ENCODE results near the gene ACOX1. TPM values are rescaled to one million over a fixed set of nuclear protein-coding genes. Genes with fewer than 3 reads are reported as not detected.

The ACOX1 gene
- total and polyA plus RNA-seq, 2 of the 13 experiments (the other 11 are each of a cell fraction or from before 2014, with no cell fraction given) = 86.4 to 120 TPM

DNA sequence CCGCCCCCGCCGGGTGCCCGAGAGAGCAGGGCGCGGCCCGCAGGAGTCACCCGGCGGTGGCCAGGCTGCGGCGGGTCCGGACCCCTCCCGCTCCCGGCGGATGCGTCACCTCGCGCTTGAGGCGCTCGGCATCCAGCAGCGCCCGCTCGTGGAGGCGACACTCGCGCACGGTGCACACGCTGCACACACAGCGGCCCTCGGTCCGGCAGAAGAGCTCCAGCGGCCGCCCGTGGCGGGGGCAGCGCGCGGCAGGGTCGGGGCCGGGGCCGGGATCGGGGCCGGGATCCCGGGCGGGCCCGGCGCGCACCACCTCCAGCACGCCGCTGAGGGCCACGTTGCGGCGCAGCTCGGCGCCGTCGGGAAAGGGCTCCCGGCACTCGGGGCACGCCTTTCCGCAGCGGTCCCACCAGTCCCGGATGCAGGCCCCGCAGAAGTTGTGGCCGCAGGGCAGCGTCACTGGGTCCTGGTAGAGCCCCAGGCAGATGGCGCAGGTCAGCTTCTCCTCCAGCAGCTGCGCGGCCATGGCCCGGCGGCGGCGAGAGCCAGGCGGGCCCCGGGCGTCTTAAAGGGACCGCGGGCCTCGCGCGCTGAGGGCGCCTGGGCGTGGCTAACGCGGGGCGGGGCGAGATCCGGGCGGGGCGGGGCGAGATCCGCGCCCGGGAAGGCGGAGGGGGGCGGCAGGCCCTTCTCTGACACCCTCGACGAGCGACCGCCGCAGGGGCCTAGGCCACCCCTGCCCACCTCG is 82.4 kb downstream of the ACOX1 start, which contains the start of gene TRIM65 (continued):
- TF ChIP-seq SPEN (CRISPR knock-in tag; IDR thresholded peaks at IDR 0.05; ENCODE audit: low read depth) (peak; percentile 70), HOXA9 (CRISPR knock-in tag; IDR thresholded peaks at IDR 0.05; ENCODE audit: borderline replicate concordance) (peak; percentile 84; the same call in 1 of the 2 replicates), REXO4 (CRISPR knock-in tag; IDR thresholded peaks at IDR 0.05; ENCODE audit: borderline replicate concordance) (no peak), ESRRA (CRISPR knock-in tag; IDR thresholded peaks at IDR 0.05; ENCODE audit: low read depth) (0 out of 2 replicates have a peak, but pooled peaks have one; percentile 13), NFE2L1 (CRISPR knock-in tag; IDR thresholded peaks at IDR 0.05; ENCODE audit: borderline replicate concordance) (no peak), NFKBIZ (CRISPR knock-in tag; IDR thresholded peaks at IDR 0.05) (peak; percentile 78; the same call in 1 of the 2 replicates), SMC3 (IDR thresholded peaks at IDR 0.05; ENCODE audit: low read length) (no peak), SATB2 (CRISPR knock-in tag; IDR thresholded peaks at IDR 0.05) (no peak; the same call in 1 of the 2 replicates), SMYD3 (CRISPR knock-in tag; IDR thresholded peaks at IDR 0.05) (no peak), MTF1 (CRISPR knock-in tag; IDR thresholded peaks at IDR 0.05) (no peak), SP140L (CRISPR knock-in tag; IDR thresholded peaks at IDR 0.05; ENCODE audit: borderline replicate concordance) (no peak), ZNF232 (CRISPR knock-in tag; IDR thresholded peaks at IDR 0.05; ENCODE audit: borderline replicate concordance) (peak; percentile 68; the same call in 1 of the 2 replicates), ZFP37 (CRISPR knock-in tag; IDR thresholded peaks at IDR 0.05; ENCODE audit: borderline replicate concordance) (no peak; the same call in 1 of the 2 replicates), ZNF790 (CRISPR knock-in tag; IDR thresholded peaks at IDR 0.05; ENCODE audit: borderline replicate concordance) (peak; percentile 70; the same call in 1 of the 2 replicates), ZNF839 (CRISPR knock-in tag; IDR thresholded peaks at IDR 0.05; ENCODE audit: borderline replicate concordance) (no peak; the same call in 1 of the 2 replicates), KLF6 (CRISPR knock-in tag; IDR thresholded peaks at IDR 0.05) (no peak; the same call in 1 of the 2 replicates), ZNF772 (CRISPR knock-in tag; IDR thresholded peaks at IDR 0.05) (no peak), ZNF7 (CRISPR knock-in tag; IDR thresholded peaks at IDR 0.05) (no peak), ZNF780A (CRISPR knock-in tag; IDR thresholded peaks at IDR 0.05) (peak; percentile 87; the same call in 1 of the 2 replicates), ZNF652 (CRISPR knock-in tag; IDR thresholded peaks at IDR 0.05; ENCODE audit: borderline replicate concordance, low read depth) (no peak), FLYWCH1 (CRISPR knock-in tag; IDR thresholded peaks at IDR 0.05) (no peak)
- TF ChIP-seq, protein P1, sequence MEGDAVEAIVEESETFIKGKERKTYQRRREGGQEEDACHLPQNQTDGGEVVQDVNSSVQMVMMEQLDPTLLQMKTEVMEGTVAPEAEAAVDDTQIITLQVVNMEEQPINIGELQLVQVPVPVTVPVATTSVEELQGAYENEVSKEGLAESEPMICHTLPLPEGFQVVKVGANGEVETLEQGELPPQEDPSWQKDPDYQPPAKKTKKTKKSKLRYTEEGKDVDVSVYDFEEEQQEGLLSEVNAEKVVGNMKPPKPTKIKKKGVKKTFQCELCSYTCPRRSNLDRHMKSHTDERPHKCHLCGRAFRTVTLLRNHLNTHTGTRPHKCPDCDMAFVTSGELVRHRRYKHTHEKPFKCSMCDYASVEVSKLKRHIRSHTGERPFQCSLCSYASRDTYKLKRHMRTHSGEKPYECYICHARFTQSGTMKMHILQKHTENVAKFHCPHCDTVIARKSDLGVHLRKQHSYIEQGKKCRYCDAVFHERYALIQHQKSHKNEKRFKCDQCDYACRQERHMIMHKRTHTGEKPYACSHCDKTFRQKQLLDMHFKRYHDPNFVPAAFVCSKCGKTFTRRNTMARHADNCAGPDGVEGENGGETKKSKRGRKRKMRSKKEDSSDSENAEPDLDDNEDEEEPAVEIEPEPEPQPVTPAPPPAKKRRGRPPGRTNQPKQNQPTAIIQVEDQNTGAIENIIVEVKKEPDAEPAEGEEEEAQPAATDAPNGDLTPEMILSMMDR (CRISPR knock-in tag; IDR thresholded peaks at IDR 0.05) = peak; percentile 64
- TF ChIP-seq, protein P2, sequence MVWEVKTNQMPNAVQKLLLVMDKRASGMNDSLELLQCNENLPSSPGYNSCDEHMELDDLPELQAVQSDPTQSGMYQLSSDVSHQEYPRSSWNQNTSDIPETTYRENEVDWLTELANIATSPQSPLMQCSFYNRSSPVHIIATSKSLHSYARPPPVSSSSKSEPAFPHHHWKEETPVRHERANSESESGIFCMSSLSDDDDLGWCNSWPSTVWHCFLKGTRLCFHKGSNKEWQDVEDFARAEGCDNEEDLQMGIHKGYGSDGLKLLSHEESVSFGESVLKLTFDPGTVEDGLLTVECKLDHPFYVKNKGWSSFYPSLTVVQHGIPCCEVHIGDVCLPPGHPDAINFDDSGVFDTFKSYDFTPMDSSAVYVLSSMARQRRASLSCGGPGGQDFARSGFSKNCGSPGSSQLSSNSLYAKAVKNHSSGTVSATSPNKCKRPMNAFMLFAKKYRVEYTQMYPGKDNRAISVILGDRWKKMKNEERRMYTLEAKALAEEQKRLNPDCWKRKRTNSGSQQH (CRISPR knock-in tag; IDR thresholded peaks at IDR 0.05; ENCODE audit: low read depth) = peak; percentile 34; the same call in 1 of the 2 replicates
- TF ChIP-seq, protein P3, sequence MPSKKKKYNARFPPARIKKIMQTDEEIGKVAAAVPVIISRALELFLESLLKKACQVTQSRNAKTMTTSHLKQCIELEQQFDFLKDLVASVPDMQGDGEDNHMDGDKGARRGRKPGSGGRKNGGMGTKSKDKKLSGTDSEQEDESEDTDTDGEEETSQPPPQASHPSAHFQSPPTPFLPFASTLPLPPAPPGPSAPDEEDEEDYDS (CRISPR knock-in tag; IDR thresholded peaks at IDR 0.05) = peak; percentile 87
- TF ChIP-seq, protein P4, sequence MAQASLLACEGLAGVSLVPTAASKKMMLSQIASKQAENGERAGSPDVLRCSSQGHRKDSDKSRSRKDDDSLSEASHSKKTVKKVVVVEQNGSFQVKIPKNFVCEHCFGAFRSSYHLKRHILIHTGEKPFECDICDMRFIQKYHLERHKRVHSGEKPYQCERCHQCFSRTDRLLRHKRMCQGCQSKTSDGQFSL (CRISPR knock-in tag; IDR thresholded peaks at IDR 0.05) = 0 out of 2 replicates have a peak, but pooled peaks have one; percentile 12
- TF ChIP-seq, protein P5, sequence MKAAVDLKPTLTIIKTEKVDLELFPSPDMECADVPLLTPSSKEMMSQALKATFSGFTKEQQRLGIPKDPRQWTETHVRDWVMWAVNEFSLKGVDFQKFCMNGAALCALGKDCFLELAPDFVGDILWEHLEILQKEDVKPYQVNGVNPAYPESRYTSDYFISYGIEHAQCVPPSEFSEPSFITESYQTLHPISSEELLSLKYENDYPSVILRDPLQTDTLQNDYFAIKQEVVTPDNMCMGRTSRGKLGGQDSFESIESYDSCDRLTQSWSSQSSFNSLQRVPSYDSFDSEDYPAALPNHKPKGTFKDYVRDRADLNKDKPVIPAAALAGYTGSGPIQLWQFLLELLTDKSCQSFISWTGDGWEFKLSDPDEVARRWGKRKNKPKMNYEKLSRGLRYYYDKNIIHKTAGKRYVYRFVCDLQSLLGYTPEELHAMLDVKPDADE (CRISPR knock-in tag; IDR thresholded peaks at IDR 0.05) = peak; percentile 66; the same call in 1 of the 2 replicates
